Measurements from ENCODE around the gene ADAM22. TPM values are rescaled to one million over a fixed set of nuclear protein-coding genes. Genes with fewer than 3 reads are reported as not detected.
A peak's percentile ranks its signal among the peaks of the same experiment; 100 is the strongest.

Gene ADAM22
- total RNA-seq, 4 donors from 2014 or later, result 0.88 to 2.5 (median 1.6) TPM

- Histone ChIP-seq H3K4me3 (no peak overlapping the region), H3K4me1 (no peaks in the 10 kb centered on the region), H3K27ac (no peak overlapping the region), H3K27me3 (no peaks in the 10 kb centered on the region), H3K9me3 (no peaks in the 10 kb centered on the region), H3K36me3 (no peaks in the 10 kb centered on the region)
- TF ChIP-seq CTCF (IDR thresholded peaks at IDR 0.05) (peak in 4 of 6 experiments; percentile 47 to 64 (median 61)), POLR2A (IDR thresholded peaks at IDR 0.05) (no peak)
- no peak for DNase-seq
Observed at GRCh38 chr7:88111140-88111743, 177.2 kb downstream of the ADAM22 start.

GRCh38 chr7:88111954-88112471, 178.0 kb downstream of the ADAM22 start:
- no peak overlapping the region for H3K27ac ChIP-seq
- no peaks in the 10 kb centered on the region for H3K27me3 ChIP-seq
- TF ChIP-seq POLR2A (IDR thresholded peaks at IDR 0.05), result no peak
- TF ChIP-seq CTCF (IDR thresholded peaks at IDR 0.05), result no peak
- no peak for DNase-seq
- no peak overlapping the region for H3K4me3 ChIP-seq
- H3K9me3 ChIP-seq, result no peaks in the 10 kb centered on the region
- no peaks in the 10 kb centered on the region for H3K4me1 ChIP-seq
- H3K36me3 ChIP-seq, result no peaks in the 10 kb centered on the region

GRCh38 chr7:88115258-88115796, 181.3 kb downstream of the ADAM22 start:
- Histone ChIP-seq H3K27me3 (no peaks in the 10 kb centered on the region), H3K4me1 (no peaks in the 10 kb centered on the region), H3K4me3 (no peak overlapping the region), H3K9me3 (no peaks in the 10 kb centered on the region), H3K36me3 (no peaks in the 10 kb centered on the region), H3K27ac (no peak overlapping the region)
- DNase-seq, result no peak
- TF ChIP-seq POLR2A (IDR thresholded peaks at IDR 0.05) (no peak), CTCF (IDR thresholded peaks at IDR 0.05) (no peak)

- Histone ChIP-seq H3K4me3 (no peak overlapping the region), H3K9me3 (no peaks in the 10 kb centered on the region), H3K4me1 (no peaks in the 10 kb centered on the region), H3K27ac (no peak overlapping the region), H3K36me3 (no peaks in the 10 kb centered on the region), H3K27me3 (no peaks in the 10 kb centered on the region)
- TF ChIP-seq POLR2A (IDR thresholded peaks at IDR 0.05), result no peak
- no peak for TF ChIP-seq CTCF (IDR thresholded peaks at IDR 0.05)
- DNase-seq, result no peak
Observed at GRCh38 chr7:88115816-88116215, 181.8 kb downstream of the ADAM22 start.

- H3K4me3 ChIP-seq, result no peak overlapping the region
Observed at GRCh38 chr7:88116235-88116795, 182.3 kb downstream of the ADAM22 start.

More at GRCh38 chr7:88116235-88116795, 182.3 kb downstream of the ADAM22 start:
- no peaks in the 10 kb centered on the region for H3K27me3 ChIP-seq
- no peaks in the 10 kb centered on the region for H3K4me1 ChIP-seq
- H3K9me3 ChIP-seq, result no peaks in the 10 kb centered on the region
- TF ChIP-seq POLR2A (IDR thresholded peaks at IDR 0.05) (no peak), CTCF (IDR thresholded peaks at IDR 0.05) (no peak)
- H3K27ac ChIP-seq, result no peak overlapping the region
- no peaks in the 10 kb centered on the region for H3K36me3 ChIP-seq
- DNase-seq, result no peak
